Chondrocyte (in vitro differentiated cells): ENCODE data around the gene TMEM45B. TPM values are rescaled to one million over a fixed set of nuclear protein-coding genes. Genes with fewer than 3 reads are reported as not detected.
"Not testable (repeated sequence)": the region's sequence is repeated elsewhere in the genome, so short reads cannot be mapped to it uniquely, and the experiment has no call there.

Source experiments
- DNase-seq: peaks from one replicate; pipeline ENCODE4 v3.0.0; 2021; ENCODE audit warnings: mixed read lengths, low spot score
- H3K27ac Mint-ChIP-seq: one replicate; pipeline ENCODE4 v1.8.0; 2021; ENCODE audit warnings: mild to moderate bottlenecking, moderate library complexity, mixed read lengths; ENCODE audit not compliant: unreplicated experiment
- H3K27me3 Mint-ChIP-seq: 2 replicates; pipeline ENCODE4 v1.8.0; 2021; ENCODE audit warnings: low read depth, mixed read lengths
- H3K36me3 Mint-ChIP-seq: 2 replicates; pipeline ENCODE4 v1.8.0; 2021; ENCODE audit warnings: low read depth, mixed read lengths
- H3K4me1 Mint-ChIP-seq: 2 replicates; pipeline ENCODE4 v1.8.0; 2021; ENCODE audit warnings: low read depth, mild to moderate bottlenecking, mixed read lengths
- H3K4me3 Mint-ChIP-seq: one replicate; pipeline ENCODE4 v1.8.0; 2021; ENCODE audit warnings: mild to moderate bottlenecking, moderate library complexity, mixed read lengths; ENCODE audit not compliant: unreplicated experiment
- H3K9me3 Mint-ChIP-seq: 2 replicates; pipeline ENCODE4 v1.8.0; 2021; ENCODE audit warnings: low read depth, mixed read lengths
- CTCF ChIP-seq: fragments of 200-600 bp; sonication (generic); IDR thresholded peaks from 2 replicates; pipeline ENCODE4 v1.5.0; 2021; ENCODE audit warnings: antibody characterized with exemption, mild to moderate bottlenecking, moderate library complexity
- total RNA-seq: library from RNA; stranded (reverse); gene quantifications from 3 replicates; pipeline ENCODE4 v1.2.1, GENCODE V29; 2021

TMEM45B gene
- total RNA-seq, 1 donor from 2014 or later: not detected

- H3K27me3 Mint-ChIP-seq: peaks cover 20% of the 10 kb centered on the region
- TF ChIP-seq CTCF: no peak
- no peaks in the 10 kb centered on the region for H3K9me3 Mint-ChIP-seq
- H3K36me3 Mint-ChIP-seq: peaks cover 2% of the 10 kb centered on the region
- DNase-seq: no peak
- H3K4me3 Mint-ChIP-seq: no peak overlapping the region
- no peak overlapping the region for H3K27ac Mint-ChIP-seq
- no peaks in the 10 kb centered on the region for H3K4me1 Mint-ChIP-seq
Measured at GRCh38 chr11:129840236-129840635, 24.6 kb downstream of the TMEM45B start.

DNA sequence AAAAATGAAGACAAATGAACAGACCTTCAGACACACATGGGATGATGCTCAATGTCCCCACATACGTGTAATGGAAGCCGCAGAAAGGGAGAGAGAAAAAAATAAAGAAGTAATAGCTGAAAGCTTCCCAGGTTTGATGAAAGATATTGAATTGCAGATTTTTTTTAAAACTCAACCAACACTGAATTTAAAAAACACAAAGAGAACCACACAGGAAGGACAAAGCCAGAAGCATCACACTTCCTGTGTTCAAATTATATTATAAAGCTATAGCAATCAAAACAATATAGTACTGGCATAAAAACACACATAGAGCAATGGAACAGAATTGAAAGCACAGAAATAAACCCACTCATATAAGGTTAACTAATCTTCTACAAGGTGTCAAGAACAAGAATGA, 26.5 kb downstream of the TMEM45B start:
- H3K27me3 Mint-ChIP-seq: peaks cover 18% of the 10 kb centered on the region
- peaks cover 2% of the 10 kb centered on the region for H3K36me3 Mint-ChIP-seq
- DNase-seq: no peak
- H3K4me3 Mint-ChIP-seq: no peak overlapping the region
- H3K27ac Mint-ChIP-seq: no peak overlapping the region
- peaks cover 18% of the 10 kb centered on the region for H3K4me1 Mint-ChIP-seq
- H3K9me3 Mint-ChIP-seq: no peaks in the 10 kb centered on the region
- no peak for TF ChIP-seq CTCF

GRCh38 chr11:129846508-129847335, 31.1 kb downstream of the TMEM45B start:
- H3K27me3 Mint-ChIP-seq: peaks cover 13% of the 10 kb centered on the region
- H3K9me3 Mint-ChIP-seq: no peaks in the 10 kb centered on the region
- peaks cover 2% of the 10 kb centered on the region for H3K36me3 Mint-ChIP-seq
- no peak for DNase-seq
- H3K4me1 Mint-ChIP-seq: peaks cover 18% of the 10 kb centered on the region
- peak overlapping the region; percentile 97 for H3K27ac Mint-ChIP-seq
- H3K4me3 Mint-ChIP-seq: no peak overlapping the region
- TF ChIP-seq CTCF: no peak

- not testable (repeated sequence) for H3K4me3 Mint-ChIP-seq, H3K27me3 Mint-ChIP-seq, H3K9me3 Mint-ChIP-seq, H3K27ac Mint-ChIP-seq, DNase-seq, H3K36me3 Mint-ChIP-seq
- peaks cover 18% of the 10 kb centered on the region for H3K4me1 Mint-ChIP-seq
Measured at GRCh38 chr11:129847361-129847760, 31.7 kb downstream of the TMEM45B start.

DNA sequence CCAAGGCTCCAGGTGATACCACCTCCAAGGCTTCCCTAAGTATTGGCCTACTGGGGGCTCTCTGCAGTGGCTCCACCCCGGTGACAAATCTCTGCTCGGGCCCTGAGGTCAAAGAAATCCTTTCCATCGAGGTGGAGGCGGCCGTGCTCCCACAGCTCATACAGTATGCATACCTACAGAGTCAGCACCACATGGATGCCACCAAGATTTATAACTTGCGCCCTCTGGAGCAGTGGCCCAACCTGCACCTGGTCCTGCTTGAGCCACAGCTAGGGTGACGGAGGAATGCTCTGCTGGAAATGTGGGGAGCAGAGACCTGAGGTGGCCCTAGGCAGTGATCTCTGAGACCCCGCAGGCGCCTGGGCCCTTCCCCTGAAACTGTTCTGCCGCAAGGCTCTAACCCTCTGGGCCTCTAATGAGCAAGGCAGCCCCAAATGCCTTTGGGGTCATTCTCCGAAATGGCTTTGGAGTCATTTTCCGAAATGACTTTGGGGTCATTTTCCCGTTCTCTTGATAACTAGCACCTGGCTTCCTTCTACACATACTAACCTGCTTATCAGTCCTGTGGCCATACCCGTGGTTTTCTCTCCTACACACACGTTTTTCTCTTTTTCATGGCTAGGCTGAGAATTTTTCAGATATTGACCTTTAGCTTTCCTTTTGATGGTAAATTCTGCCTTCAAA, 33.9 kb downstream of the TMEM45B start:
- Mint-ChIP-seq H3K27ac (no peak overlapping the region), H3K4me3 (no peak overlapping the region), H3K4me1 (peaks cover 18% of the 10 kb centered on the region), H3K9me3 (no peaks in the 10 kb centered on the region), H3K36me3 (no peaks in the 10 kb centered on the region), H3K27me3 (peaks cover 3% of the 10 kb centered on the region)
- TF ChIP-seq CTCF: no peak
- no peak for DNase-seq
